H1 (cell line): ENCODE measurements around the gene KCTD11. TPM values are rescaled to one million over a fixed set of nuclear protein-coding genes. Genes with fewer than 3 reads are reported as not detected.

Source experiments
- ASH2L ChIP-seq: fragments of 200-600, 300-600 bp; sonication (generic); IDR thresholded peaks from one replicate; pipeline ENCODE4 v1.7.1; 2017; ENCODE audit warnings: low read length
- E2F6 ChIP-seq: IDR thresholded peaks from 2 replicates; pipeline ENCODE4 v1.6.1; 2012; ENCODE audit warnings: inconsistent platforms
- KDM1A ChIP-seq: fragments of 200-600, 300-600 bp; sonication (generic); IDR thresholded peaks from 2 replicates; pipeline ENCODE4 v1.7.1; 2016; ENCODE audit warnings: mild to moderate bottlenecking, low read length, borderline replicate concordance
- RFX5 ChIP-seq: IDR thresholded peaks from 2 replicates; pipeline ENCODE4 v1.6.1; 2011; ENCODE audit warnings: low read depth, low read length, improper control_type of control experiment, borderline replicate concordance
- SRF ChIP-seq: IDR thresholded peaks from 2 replicates; pipeline ENCODE4 v1.6.1; 2011; ENCODE audit warnings: mild to moderate bottlenecking, low read depth, low read length, moderate library complexity
- polyA plus RNA-seq, 7 experiments: library from polyadenylated mRNA; depleted of rRNA in 3 of 7; stranded (reverse) in 5 of 7; unstranded in 2 of 7; fragments of >200 nt in 5 of 7; fragments of 200-250 nt in 2 of 7; gene quantifications; 1 replicate in 5 of 7; 2 replicates in 1 of 7; 4 replicates in 1 of 7; pipeline versions ENCODE4 v1.2.1 to v1.2.3, GENCODE V29; 2011 to 2013; ENCODE audit warnings: missing spikeins in 2 of 7, mixed read lengths in 2 of 7
- total RNA-seq: library from RNA; stranded (reverse); fragmentation: NEBNext Ultra II Directional; extraction: Animal tissue kit (Norgen Biotek cat#: 25700); gene quantifications from 2 replicates; pipeline ENCODE4 v1.2.1, GENCODE V29; 2021
- TF ChIP-seq, protein P1 (sequence below): IDR thresholded peaks from 2 replicates; pipeline ENCODE4 v1.6.1; 2011; ENCODE audit warnings: low read length, improper control_type of control experiment
- TF ChIP-seq, protein P2 (sequence below): IDR thresholded peaks from 2 replicates; pipeline ENCODE4 v1.6.1; 2011; ENCODE audit warnings: low read depth, mild to moderate bottlenecking, low read length; ENCODE audit not compliant: insufficient read depth

Gene KCTD11
- total and polyA plus RNA-seq, 2 of the 8 experiments (the other 6 are each of a cell fraction or from before 2014, with no cell fraction given), result 8.6 to 9.2 TPM

- no peak for TF ChIP-seq E2F6
- TF ChIP-seq KDM1A, result no peak
- TF ChIP-seq, protein P1, sequence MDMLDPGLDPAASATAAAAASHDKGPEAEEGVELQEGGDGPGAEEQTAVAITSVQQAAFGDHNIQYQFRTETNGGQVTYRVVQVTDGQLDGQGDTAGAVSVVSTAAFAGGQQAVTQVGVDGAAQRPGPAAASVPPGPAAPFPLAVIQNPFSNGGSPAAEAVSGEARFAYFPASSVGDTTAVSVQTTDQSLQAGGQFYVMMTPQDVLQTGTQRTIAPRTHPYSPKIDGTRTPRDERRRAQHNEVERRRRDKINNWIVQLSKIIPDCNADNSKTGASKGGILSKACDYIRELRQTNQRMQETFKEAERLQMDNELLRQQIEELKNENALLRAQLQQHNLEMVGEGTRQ, result no peak
- TF ChIP-seq ASH2L, result no peak
- no peak for TF ChIP-seq SRF
- no peak for TF ChIP-seq RFX5
- TF ChIP-seq, protein P2, sequence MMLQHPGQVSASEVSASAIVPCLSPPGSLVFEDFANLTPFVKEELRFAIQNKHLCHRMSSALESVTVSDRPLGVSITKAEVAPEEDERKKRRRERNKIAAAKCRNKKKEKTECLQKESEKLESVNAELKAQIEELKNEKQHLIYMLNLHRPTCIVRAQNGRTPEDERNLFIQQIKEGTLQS, result no peak
Measured at GRCh38 chr17:7317161-7317803, 34.7 kb upstream of the KCTD11 start (continued).
